ENCODE data around the gene ATP11C.

ATP11C gene

GRCh38 chrX:139758250-139758649 lies 174.6 kb downstream of the ATP11C start:
- no peak overlapping the region for H3K27ac ChIP-seq (ENCODE audit: poor library complexity, severe bottlenecking)
- ATAC-seq (ENCODE audit: low read depth), result no peak
- no peaks in the 10 kb centered on the region for H3K36me3 ChIP-seq (ENCODE audit: low read depth)
- no peak for TF ChIP-seq CTCF (IDR thresholded peaks at IDR 0.05; ENCODE audit: poor library complexity, severe bottlenecking)
- H3K4me1 ChIP-seq (ENCODE audit: insufficient read depth, poor library complexity, severe bottlenecking), result no peaks in the 10 kb centered on the region
- H3K27me3 ChIP-seq (ENCODE audit: insufficient read depth, poor library complexity, severe bottlenecking), result no peaks in the 10 kb centered on the region
- DNase-seq (ENCODE audit: low spot score), result no peak
- H3K4me3 ChIP-seq (ENCODE audit: severe bottlenecking), result no peak overlapping the region
- H3K9me3 ChIP-seq (ENCODE audit: severe bottlenecking), result no peaks in the 10 kb centered on the region

GRCh38 chrX:139751053-139751452 lies 181.8 kb downstream of the ATP11C start:
- Histone ChIP-seq H3K9me3 (ENCODE audit: severe bottlenecking) (no peaks in the 10 kb centered on the region), H3K4me1 (ENCODE audit: insufficient read depth, poor library complexity, severe bottlenecking) (no peaks in the 10 kb centered on the region), H3K27ac (ENCODE audit: poor library complexity, severe bottlenecking) (no peak overlapping the region), H3K36me3 (ENCODE audit: low read depth) (no peaks in the 10 kb centered on the region), H3K4me3 (ENCODE audit: severe bottlenecking) (no peak overlapping the region), H3K27me3 (ENCODE audit: insufficient read depth, poor library complexity, severe bottlenecking) (no peaks in the 10 kb centered on the region)
- DNase-seq (ENCODE audit: low spot score), result no peak
- no peak for TF ChIP-seq CTCF (IDR thresholded peaks at IDR 0.05; ENCODE audit: poor library complexity, severe bottlenecking)
- ATAC-seq (ENCODE audit: low read depth), result no peak

- Histone ChIP-seq H3K4me1 (ENCODE audit: insufficient read depth, poor library complexity, severe bottlenecking) (no peaks in the 10 kb centered on the region), H3K9me3 (ENCODE audit: severe bottlenecking) (no peaks in the 10 kb centered on the region), H3K4me3 (ENCODE audit: severe bottlenecking) (no peak overlapping the region), H3K27me3 (ENCODE audit: insufficient read depth, poor library complexity, severe bottlenecking) (no peaks in the 10 kb centered on the region), H3K36me3 (ENCODE audit: low read depth) (no peaks in the 10 kb centered on the region), H3K27ac (ENCODE audit: poor library complexity, severe bottlenecking) (no peak overlapping the region)
- ATAC-seq (ENCODE audit: low read depth) (no peak), DNase-seq (ENCODE audit: low spot score) (no peak)
- TF ChIP-seq CTCF (IDR thresholded peaks at IDR 0.05; ENCODE audit: poor library complexity, severe bottlenecking), result no peak
Observed at GRCh38 chrX:139750390-139750789, 182.5 kb downstream of the ATP11C start.

GRCh38 chrX:139739138-139739537 lies 193.7 kb downstream of the ATP11C start:
- peaks cover 14% of the 10 kb centered on the region for H3K4me1 ChIP-seq (ENCODE audit: insufficient read depth, poor library complexity, severe bottlenecking)
- H3K36me3 ChIP-seq (ENCODE audit: low read depth), result peaks cover 6% of the 10 kb centered on the region; the same call in 1 of the 2 replicates
- no peaks in the 10 kb centered on the region for H3K27me3 ChIP-seq (ENCODE audit: insufficient read depth, poor library complexity, severe bottlenecking)
- no peak for TF ChIP-seq CTCF (IDR thresholded peaks at IDR 0.05; ENCODE audit: poor library complexity, severe bottlenecking)
- H3K9me3 ChIP-seq (ENCODE audit: severe bottlenecking), result no peaks in the 10 kb centered on the region
- H3K4me3 ChIP-seq (ENCODE audit: severe bottlenecking), result no peak overlapping the region
- no peak for DNase-seq (ENCODE audit: low spot score)
- H3K27ac ChIP-seq (ENCODE audit: poor library complexity, severe bottlenecking), result peak overlapping the region; percentile 83
- peak; percentile 61 for ATAC-seq (ENCODE audit: low read depth)

- no peak for TF ChIP-seq CTCF (IDR thresholded peaks at IDR 0.05; ENCODE audit: poor library complexity, severe bottlenecking)
- ATAC-seq (ENCODE audit: low read depth), result peak; percentile 96
- H3K9me3 ChIP-seq (ENCODE audit: severe bottlenecking), result no peaks in the 10 kb centered on the region
- H3K4me1 ChIP-seq (ENCODE audit: insufficient read depth, poor library complexity, severe bottlenecking), result peaks cover 14% of the 10 kb centered on the region
- peak overlapping the region; percentile 83 for H3K27ac ChIP-seq (ENCODE audit: poor library complexity, severe bottlenecking)
- no peaks in the 10 kb centered on the region for H3K27me3 ChIP-seq (ENCODE audit: insufficient read depth, poor library complexity, severe bottlenecking)
- H3K4me3 ChIP-seq (ENCODE audit: severe bottlenecking), result no peak overlapping the region
- DNase-seq (ENCODE audit: low spot score), result no peak
- H3K36me3 ChIP-seq (ENCODE audit: low read depth), result peaks cover 6% of the 10 kb centered on the region; the same call in 1 of the 2 replicates
Observed at GRCh38 chrX:139738581-139738980, 194.3 kb downstream of the ATP11C start.
